H1 (cell line): ENCODE data around the gene CSF3. TPM values are rescaled to one million over a fixed set of nuclear protein-coding genes. Genes with fewer than 3 reads are reported as not detected.

ENCODE experiments used
- ZNF274 ChIP-seq: IDR thresholded peaks from 2 replicates; pipeline ENCODE4 v1.7.0; 2012; ENCODE audit warnings: low read length, borderline replicate concordance; ENCODE audit errors: extremely low read depth
- polyA plus RNA-seq, 7 experiments: library from polyadenylated mRNA; depleted of rRNA in 3 of 7; stranded (reverse) in 5 of 7; unstranded in 2 of 7; fragments of >200 nt in 5 of 7; fragments of 200-250 nt in 2 of 7; gene quantifications; 1 replicate in 5 of 7; 2 replicates in 1 of 7; 4 replicates in 1 of 7; pipeline versions ENCODE4 v1.2.1 to v1.2.3, GENCODE V29; 2011 to 2013; ENCODE audit warnings: missing spikeins in 2 of 7, mixed read lengths in 2 of 7
- total RNA-seq: library from RNA; stranded (reverse); fragmentation: NEBNext Ultra II Directional; extraction: Animal tissue kit (Norgen Biotek cat#: 25700); gene quantifications from 2 replicates; pipeline ENCODE4 v1.2.1, GENCODE V29; 2021

The CSF3 gene
- total and polyA plus RNA-seq, 2 of the 8 experiments (the other 6 are each of a cell fraction or from before 2014, with no cell fraction given): 0.03 TPM; not detected in 1

DNA sequence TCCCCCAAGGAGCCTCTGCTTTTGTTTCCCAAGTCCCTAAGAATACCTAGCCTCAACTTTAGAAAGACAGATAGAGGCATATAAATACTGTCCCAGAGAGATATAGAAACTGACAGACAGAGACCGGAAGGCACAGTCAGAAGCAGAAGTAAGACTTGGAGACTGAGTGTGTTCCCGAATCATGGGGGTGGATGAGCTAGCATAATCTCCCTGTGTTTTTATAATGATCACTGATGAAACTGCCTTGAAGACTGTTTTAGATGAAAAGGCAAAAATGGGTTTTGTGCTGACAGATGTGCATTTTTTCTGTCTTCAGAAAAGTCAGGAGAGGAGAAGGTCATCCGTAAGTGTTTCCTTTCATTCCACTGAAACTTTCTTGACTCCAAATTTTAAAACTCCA, 43.0 kb upstream of the CSF3 start (continued):
- TF ChIP-seq ZNF274: no peak
